HL-60 (cell line): ENCODE measurements around the gene WRAP53.

Experiments
- DNase-seq, 2 experiments: peaks; one replicate each; pipeline ENCODE4 v3.0.0-alpha.2; 2010 to 2020; ENCODE audit warnings: low read depth in 1 of 2, low spot score in 1 of 2
- H3K27ac ChIP-seq: fragments of 250-450 bp; sonication (Bioruptor Pico); replicated peaks from 2 replicates; pipeline ENCODE4 v1.5.1; 2020; ENCODE audit warnings: mild to moderate bottlenecking, moderate library complexity
- H3K27me3 ChIP-seq: fragments of 250-450 bp; sonication (Bioruptor Pico); 2 replicates; pipeline ENCODE4 v1.5.1; 2021; ENCODE audit warnings: mild to moderate bottlenecking, moderate library complexity; ENCODE audit not compliant: insufficient read depth, poor library complexity, severe bottlenecking
- H3K4me3 ChIP-seq: replicated peaks from 2 replicates; pipeline ENCODE4 v1.5.1; 2011; ENCODE audit warnings: mild to moderate bottlenecking, control low read depth, low read length; ENCODE audit not compliant: insufficient read depth
- GABPA ChIP-seq: IDR thresholded peaks from 2 replicates; pipeline ENCODE4 v1.6.1; 2012; ENCODE audit warnings: low read depth
- POLR2AphosphoS5 ChIP-seq: IDR thresholded peaks from 2 replicates; pipeline ENCODE4 v1.6.1; 2012; ENCODE audit warnings: low read depth
- SPI1 ChIP-seq: IDR thresholded peaks from 2 replicates; pipeline ENCODE4 v1.6.1; 2012; ENCODE audit warnings: low read depth, mild to moderate bottlenecking, borderline replicate concordance
- TF ChIP-seq, protein P1 (sequence below): IDR thresholded peaks from one replicate; pipeline ENCODE4 v1.5.1; 2011; ENCODE audit warnings: low read length, control low read depth, inconsistent platforms; ENCODE audit not compliant: insufficient read depth
- TF ChIP-seq, protein P2 (sequence below): IDR thresholded peaks from 2 replicates; pipeline ENCODE4 v1.6.1; 2012; ENCODE audit warnings: low read depth; ENCODE audit not compliant: insufficient replicate concordance

WRAP53 gene

DNA sequence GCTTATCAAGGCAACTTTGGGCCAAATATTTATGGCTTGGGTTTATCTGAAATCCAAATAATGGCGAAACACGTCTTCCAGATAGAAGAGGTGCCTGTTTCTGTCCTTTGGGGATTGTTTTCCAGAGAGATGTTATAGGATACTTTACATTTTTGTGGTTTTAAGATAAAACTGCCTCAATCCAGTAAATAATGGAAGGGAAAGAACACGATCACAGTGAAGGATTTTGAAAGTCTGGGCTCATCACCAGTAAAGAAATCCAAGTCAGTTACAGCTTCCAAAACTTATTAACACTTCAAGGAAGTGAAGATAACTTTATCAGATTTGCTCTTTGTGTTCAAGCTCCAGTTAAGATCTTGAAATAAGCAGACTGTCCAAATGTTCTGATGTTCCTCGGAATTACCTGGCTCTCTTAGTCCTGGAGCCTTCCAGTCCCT, 59.4 kb downstream of the WRAP53 start:
- Histone ChIP-seq H3K27me3 (no peaks in the 10 kb centered on the region), H3K4me3 (no peak overlapping the region), H3K27ac (no peak overlapping the region)
- DNase-seq = no peak
- TF ChIP-seq, protein P1, sequence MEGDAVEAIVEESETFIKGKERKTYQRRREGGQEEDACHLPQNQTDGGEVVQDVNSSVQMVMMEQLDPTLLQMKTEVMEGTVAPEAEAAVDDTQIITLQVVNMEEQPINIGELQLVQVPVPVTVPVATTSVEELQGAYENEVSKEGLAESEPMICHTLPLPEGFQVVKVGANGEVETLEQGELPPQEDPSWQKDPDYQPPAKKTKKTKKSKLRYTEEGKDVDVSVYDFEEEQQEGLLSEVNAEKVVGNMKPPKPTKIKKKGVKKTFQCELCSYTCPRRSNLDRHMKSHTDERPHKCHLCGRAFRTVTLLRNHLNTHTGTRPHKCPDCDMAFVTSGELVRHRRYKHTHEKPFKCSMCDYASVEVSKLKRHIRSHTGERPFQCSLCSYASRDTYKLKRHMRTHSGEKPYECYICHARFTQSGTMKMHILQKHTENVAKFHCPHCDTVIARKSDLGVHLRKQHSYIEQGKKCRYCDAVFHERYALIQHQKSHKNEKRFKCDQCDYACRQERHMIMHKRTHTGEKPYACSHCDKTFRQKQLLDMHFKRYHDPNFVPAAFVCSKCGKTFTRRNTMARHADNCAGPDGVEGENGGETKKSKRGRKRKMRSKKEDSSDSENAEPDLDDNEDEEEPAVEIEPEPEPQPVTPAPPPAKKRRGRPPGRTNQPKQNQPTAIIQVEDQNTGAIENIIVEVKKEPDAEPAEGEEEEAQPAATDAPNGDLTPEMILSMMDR = no peak
- TF ChIP-seq, protein P2, sequence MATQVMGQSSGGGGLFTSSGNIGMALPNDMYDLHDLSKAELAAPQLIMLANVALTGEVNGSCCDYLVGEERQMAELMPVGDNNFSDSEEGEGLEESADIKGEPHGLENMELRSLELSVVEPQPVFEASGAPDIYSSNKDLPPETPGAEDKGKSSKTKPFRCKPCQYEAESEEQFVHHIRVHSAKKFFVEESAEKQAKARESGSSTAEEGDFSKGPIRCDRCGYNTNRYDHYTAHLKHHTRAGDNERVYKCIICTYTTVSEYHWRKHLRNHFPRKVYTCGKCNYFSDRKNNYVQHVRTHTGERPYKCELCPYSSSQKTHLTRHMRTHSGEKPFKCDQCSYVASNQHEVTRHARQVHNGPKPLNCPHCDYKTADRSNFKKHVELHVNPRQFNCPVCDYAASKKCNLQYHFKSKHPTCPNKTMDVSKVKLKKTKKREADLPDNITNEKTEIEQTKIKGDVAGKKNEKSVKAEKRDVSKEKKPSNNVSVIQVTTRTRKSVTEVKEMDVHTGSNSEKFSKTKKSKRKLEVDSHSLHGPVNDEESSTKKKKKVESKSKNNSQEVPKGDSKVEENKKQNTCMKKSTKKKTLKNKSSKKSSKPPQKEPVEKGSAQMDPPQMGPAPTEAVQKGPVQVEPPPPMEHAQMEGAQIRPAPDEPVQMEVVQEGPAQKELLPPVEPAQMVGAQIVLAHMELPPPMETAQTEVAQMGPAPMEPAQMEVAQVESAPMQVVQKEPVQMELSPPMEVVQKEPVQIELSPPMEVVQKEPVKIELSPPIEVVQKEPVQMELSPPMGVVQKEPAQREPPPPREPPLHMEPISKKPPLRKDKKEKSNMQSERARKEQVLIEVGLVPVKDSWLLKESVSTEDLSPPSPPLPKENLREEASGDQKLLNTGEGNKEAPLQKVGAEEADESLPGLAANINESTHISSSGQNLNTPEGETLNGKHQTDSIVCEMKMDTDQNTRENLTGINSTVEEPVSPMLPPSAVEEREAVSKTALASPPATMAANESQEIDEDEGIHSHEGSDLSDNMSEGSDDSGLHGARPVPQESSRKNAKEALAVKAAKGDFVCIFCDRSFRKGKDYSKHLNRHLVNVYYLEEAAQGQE = no peak
- TF ChIP-seq POLR2AphosphoS5 = no peak
- no peak for TF ChIP-seq GABPA

DNA sequence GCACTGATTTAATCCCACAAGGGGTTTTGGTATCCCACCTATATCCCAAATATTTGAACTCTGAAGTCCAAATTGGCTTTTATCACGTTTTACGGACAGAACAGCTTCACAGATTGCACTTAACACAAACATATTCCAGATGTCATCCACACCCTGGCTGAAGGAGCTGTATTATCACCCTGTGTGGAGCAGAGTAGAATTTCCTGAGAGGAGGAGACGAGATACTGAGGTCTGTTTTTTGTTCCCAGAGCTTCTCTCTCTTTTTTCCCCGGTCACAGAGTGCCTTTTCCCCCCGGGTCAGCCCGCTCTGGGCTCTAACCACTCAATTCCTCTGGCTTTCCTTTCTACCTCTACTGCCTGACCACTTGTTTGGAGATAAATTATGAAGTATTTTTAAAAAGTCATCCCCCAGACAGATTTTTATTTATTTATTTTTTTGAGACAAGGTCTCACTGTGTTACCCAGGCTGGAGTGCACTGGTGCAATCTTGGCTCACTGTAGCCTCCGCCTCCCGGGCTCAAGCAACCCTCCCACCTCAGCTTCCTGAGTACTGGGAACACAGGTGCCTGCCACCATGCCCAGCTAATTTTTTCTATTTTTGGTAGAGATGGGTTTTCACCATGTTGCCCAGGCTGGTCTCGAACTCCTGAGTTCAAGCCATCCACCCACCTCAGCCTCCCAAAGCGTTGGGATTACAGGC, 59.9 kb downstream of the WRAP53 start:
- no peak overlapping the region for H3K27ac ChIP-seq
- no peaks in the 10 kb centered on the region for H3K27me3 ChIP-seq
- H3K4me3 ChIP-seq = no peak overlapping the region
- no peak for DNase-seq
- no peak for TF ChIP-seq GABPA
- TF ChIP-seq SPI1 = no peak
- TF ChIP-seq, protein P1 = no peak
- TF ChIP-seq POLR2AphosphoS5 = no peak
- TF ChIP-seq, protein P2 = no peak

DNA sequence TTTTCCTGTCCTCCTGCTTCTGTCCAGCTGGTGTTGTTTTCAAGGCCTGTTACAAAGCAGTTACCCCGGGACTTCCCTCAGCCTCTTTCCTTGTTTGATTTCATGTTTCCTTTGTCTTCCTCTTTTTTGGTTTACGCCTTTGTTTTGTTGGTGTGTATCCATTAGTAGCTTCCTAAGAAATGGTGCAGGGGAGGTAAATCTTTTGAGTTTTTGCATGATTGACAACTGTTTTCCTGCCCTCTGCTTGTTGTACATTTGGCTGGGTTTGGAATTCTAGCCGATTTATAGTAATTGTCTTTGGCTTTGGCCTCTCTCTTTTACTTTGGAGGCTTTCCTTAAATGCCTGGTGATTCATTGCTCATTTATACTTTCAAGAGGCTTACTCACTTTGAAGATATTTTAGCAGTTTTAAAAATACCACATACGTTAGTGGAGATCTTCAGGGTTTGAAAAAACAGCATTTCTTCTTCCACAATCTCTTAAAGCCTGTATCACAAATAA, 62.1 kb downstream of the WRAP53 start:
- DNase-seq = no peak
- TF ChIP-seq, protein P2 = no peak
- TF ChIP-seq GABPA = no peak
- peak; percentile 20; the same call in 1 of the 2 replicates for TF ChIP-seq SPI1
- Histone ChIP-seq H3K27ac (no peak overlapping the region), H3K27me3 (no peaks in the 10 kb centered on the region), H3K4me3 (no peak overlapping the region)
